ENCODE results near the gene S1PR4.

Gene S1PR4

GRCh38 chr19:3224346-3225168 lies 46.0 kb downstream of the S1PR4 start, which contains the start of gene CELF5:
TSS of gene CELF5 (plus strand) at chr19:3224661. CDS start at chr19:3224740, 79 bp downstream.
- DNase-seq (ENCODE audit: low read depth), result no peak

- DNase-seq (ENCODE audit: low read depth), result no peak
Measured at GRCh38 chr19:3225169-3225485, 46.6 kb downstream of the S1PR4 start.

GRCh38 chr19:3225677-3226093 lies 47.1 kb downstream of the S1PR4 start:
- no peak for DNase-seq (ENCODE audit: low read depth)

- no peak for DNase-seq (ENCODE audit: low read depth)
Measured at GRCh38 chr19:3227054-3227626, 48.6 kb downstream of the S1PR4 start.

- DNase-seq (ENCODE audit: low read depth), result no peak
Measured at GRCh38 chr19:3229346-3229743, 50.8 kb downstream of the S1PR4 start.

Measured in CMK (cell line).